ENCODE data around the gene IGFBP3.
"Not testable (repeated sequence)": the region's sequence is repeated elsewhere in the genome, so short reads cannot be mapped to it uniquely, and the experiment has no call there.

Gene IGFBP3, protein sequence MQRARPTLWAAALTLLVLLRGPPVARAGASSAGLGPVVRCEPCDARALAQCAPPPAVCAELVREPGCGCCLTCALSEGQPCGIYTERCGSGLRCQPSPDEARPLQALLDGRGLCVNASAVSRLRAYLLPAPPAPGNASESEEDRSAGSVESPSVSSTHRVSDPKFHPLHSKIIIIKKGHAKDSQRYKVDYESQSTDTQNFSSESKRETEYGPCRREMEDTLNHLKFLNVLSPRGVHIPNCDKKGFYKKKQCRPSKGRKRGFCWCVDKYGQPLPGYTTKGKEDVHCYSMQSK

DNA sequence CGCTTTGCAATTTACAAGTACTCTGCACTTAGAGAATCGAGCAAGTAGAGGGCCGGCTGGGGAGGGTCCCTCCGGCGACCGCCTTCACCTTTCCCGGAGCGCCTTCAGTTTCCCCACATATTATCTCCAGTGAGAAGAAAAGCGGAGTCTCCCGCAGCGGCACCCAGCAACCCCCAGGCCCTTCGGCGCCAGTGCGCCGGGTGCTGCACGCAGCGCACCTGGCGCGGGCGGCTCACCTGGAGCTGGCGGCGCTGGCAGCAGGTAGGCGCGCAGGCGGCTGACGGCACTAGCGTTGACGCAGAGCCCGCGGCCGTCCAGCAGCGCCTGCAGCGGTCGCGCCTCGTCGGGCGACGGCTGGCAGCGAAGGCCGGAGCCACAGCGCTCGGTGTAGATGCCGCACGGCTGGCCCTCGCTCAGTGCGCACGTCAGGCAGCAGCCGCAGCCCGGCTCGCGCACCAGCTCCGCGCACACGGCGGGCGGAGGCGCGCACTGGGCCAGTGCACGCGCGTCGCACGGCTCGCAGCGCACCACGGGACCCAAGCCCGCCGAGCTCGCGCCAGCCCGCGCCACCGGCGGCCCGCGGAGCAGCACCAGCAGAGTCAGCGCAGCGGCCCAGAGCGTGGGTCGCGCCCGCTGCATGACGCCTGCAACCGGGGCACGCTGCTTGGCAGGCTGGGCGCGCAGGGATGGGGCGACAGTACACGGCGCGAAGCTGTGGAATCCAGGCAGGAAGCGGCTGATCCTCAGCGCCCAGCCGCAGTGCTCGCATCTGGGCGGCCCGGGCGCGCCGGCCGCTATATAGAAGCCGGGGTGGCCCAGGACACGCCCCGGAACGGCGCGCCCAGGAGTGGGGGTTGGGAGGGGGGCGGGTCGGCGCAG lies at the start of gene IGFBP3:
TSS of gene IGFBP3 (minus strand) at position 771 of the 879 bp plus-strand sequence. CDS start at position 639, 132 bp downstream.
- DNase-seq (ENCODE audit: low read depth in 2 of 3, low spot score in 2 of 3): no peak

DNA sequence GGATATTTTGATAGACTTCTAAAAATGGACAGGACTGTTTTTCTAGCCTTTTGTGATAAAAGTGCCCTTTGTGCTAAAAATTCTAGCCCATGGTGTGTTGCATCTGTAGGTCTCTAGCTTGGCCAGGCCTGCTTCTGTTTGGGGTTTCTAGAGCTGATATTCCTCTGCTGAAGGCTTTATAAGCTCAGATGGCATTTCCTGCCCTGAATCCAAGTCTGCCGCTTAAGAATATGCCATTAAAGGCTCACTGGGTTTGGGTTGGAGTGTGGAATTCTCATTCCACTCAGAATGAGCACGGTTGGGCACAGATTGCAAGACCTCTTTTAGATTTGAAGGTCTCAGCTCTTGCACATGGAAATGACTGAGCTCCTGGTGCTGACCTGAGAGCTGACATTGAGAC lies 49.4 kb upstream of the IGFBP3 start:
- DNase-seq (ENCODE audit: low read depth in 2 of 3, low spot score in 2 of 3): no peak

DNA sequence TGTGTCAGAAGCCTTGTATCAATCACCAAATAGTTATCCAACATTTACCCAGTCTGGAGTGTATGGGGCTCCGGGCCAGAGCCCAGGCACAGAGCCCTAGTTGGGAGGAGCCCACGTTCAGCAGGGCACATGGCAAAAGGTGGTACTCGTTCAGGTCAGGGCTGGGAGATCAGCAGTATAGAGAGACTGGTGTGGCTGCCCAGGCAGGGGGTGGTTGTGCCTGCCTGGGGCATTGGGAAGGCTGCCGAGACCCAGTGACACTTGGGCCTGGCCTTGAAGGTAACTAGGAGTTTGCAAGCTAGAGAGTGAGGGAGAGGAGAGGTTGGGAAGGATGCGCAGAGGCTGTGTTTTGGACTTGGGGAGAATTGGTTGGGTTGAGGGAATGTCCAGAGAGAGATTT lies 48.9 kb upstream of the IGFBP3 start:
- DNase-seq (ENCODE audit: low read depth in 2 of 3, low spot score in 2 of 3): no peak

DNA sequence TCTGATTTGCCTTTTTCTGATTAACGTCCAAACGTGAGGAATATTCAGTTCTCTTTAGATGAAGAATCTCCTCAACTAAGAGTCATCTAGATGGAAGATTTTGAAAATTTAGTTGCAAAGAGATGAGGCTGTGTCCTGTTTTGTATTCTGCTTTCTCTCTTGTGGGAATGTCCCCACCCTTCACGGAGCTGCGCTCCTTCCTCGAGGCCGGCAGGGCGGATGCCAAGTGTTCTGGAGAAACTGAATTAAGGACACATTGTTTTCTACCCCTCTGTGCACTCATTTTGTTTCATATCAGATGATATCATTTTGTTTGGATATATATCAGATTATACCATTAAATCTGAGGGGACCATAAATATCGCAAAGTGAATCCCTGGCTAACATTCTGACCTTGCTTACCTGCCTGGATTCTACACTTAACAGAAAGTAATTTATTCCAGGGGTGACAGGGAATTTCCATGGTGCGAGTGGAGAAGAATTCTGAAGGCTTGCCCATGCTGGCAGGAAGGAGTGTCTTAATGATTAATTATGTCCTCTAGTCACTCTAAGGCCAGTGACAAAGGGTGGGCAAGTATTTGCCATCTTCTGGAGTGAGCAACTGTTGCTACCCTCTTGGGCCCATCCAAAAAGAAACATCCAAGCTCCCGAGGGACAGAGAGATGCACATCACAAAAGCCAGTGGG lies 47.9 kb upstream of the IGFBP3 start:
- no peak for DNase-seq (ENCODE audit: low read depth in 2 of 3, low spot score in 2 of 3)

DNA sequence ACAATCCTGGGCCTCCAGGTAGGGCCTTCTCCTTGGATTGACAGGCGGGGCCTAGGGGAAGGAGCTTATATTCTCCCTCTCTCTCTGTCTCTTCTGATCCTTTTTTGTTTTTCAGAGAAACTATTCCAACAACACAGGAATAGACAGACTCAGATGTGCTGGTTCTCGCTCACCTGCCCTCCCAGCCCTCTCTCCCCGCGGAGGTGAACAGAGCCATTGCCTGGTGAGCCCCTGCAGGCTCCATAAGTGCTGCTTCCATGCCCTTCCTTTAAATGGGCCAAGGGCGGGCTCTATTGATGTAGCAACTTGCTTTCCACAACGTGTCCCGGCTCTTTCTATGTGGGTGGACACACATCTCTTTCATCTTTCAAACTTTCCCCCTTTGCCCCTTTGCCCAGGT lies 47.2 kb upstream of the IGFBP3 start:
- DNase-seq (ENCODE audit: low read depth in 2 of 3, low spot score in 2 of 3): no peak

DNA sequence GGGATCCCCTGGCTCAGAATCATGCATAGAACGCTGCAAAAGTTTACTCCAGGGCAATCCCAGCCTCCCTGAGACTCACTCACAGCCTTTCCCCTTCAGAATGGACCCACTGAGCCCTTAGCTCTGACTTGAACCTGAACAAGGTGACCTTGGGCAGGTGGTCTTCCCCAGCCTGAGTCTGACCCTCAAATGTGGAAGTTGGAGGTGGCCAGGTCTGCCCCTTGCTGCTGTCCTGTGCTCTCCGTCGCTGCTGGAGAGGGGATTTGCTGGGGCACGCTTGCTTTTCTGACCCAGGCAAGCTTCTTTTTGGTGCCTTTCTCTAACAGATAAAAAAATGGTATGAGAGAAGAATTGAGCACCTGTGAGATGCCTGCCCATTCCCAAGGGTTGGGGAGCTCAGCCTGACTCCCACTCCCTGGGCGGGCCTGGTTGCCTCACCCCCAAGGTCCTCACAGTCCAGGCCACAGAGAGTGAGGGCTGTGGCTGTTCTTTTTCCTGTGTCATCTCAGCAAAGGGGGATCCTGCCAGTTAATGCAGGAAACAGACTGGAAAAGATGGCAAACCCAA lies 46.6 kb upstream of the IGFBP3 start:
- DNase-seq (ENCODE audit: low read depth in 2 of 3, low spot score in 2 of 3): no peak

DNA sequence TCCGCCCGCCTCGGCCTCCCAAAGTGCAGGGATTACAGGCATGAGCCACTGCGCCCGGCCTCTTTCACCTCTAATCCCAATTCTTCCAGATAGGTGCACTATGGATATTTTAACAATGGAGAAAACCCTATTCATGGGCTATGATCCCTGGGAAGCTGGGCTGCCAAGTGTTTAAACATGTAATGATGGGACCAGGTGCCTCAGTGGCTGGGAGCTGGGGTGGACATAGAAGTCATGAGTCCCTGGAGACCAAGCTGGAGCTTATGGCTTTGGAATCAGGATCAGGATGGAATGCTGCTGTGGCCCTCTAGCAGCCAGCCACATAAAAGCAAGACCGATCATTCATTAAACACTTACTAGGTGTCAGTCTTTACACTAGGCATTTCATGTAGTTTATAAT lies 41.8 kb upstream of the IGFBP3 start:
- no peak for DNase-seq (ENCODE audit: low read depth in 2 of 3, low spot score in 2 of 3)

DNA sequence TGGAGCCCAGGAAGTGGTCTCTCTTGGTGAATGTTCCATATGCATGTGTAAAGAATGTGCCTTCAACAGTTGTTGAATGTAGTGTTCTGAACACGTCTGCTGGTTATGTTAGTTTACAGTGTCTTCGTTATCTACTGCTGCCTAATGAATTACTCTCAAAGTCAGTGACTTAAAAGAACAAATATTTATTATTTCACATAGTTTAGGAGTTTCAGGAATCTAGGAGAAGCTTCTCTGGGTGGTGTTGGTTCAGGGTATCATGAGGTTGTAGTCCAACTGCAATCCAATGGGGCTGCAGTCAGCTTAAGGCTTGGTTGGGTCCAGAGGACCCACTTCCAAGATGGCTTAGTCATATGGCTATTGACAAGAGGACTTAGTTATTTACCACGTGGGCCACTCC lies 36.6 kb upstream of the IGFBP3 start:
- DNase-seq (ENCODE audit: low read depth in 2 of 3, low spot score in 2 of 3): no peak

DNA sequence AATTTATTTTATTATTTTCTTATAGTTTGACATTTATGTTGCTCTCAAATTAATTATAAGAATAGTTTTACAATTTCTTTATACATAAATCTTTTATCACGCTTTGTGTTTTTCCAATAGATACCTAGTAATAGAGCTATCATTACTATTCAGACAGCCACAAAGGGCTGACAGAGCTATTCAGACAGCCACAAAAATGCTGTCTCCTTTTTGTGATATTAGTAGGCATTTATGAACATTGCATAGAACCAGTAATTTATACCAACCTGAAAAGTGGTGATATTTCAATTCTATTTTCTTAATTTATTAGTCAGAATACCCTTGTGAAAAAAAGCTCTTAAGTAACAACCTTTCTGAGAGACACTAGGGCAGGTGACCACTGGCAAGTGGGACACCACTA lies 34.2 kb upstream of the IGFBP3 start:
- no peak for DNase-seq (ENCODE audit: low read depth in 2 of 3, low spot score in 2 of 3)

DNA sequence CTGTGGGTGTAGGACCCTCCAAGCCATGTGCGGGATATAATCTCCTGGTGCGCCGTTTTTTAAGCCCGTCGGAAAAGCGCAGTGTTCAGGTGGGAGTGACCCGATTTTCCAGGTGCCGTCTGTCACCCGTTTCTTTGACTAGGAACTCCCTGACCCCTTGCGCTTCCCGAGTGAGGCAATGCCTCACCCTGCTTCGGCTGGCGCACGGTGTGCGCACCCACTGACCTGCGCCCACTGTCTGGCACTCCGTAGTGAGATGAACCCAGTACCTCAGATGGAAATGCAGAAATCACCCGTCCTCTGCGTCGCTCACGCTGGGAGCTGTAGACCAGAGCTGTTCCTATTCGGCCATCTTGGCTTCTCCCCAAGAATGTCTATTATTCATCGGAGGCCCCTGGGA lies 32.0 kb upstream of the IGFBP3 start:
- DNase-seq (ENCODE audit: low read depth in 2 of 3, low spot score in 2 of 3): not testable (repeated sequence)

DNA sequence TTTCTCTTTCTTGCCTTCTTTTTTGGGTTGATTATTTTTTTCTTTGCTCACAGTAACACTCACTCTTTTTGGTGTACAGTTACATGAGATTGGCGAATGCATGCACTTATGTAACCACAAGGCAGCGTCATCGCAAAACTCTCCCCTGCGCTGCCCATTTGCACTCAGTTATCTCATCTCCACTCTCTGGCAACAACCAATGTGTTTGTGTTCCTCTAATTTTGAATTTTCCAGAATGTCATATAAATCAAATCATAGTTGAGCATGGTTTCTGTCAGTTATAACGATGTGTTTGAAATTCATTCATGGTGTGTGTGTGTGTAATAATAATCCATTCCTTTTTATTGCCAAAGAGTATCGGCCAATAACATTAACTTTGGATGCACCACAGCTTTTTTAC lies 23.0 kb upstream of the IGFBP3 start:
- no peak for DNase-seq (ENCODE audit: low read depth in 2 of 3, low spot score in 2 of 3)

DNA sequence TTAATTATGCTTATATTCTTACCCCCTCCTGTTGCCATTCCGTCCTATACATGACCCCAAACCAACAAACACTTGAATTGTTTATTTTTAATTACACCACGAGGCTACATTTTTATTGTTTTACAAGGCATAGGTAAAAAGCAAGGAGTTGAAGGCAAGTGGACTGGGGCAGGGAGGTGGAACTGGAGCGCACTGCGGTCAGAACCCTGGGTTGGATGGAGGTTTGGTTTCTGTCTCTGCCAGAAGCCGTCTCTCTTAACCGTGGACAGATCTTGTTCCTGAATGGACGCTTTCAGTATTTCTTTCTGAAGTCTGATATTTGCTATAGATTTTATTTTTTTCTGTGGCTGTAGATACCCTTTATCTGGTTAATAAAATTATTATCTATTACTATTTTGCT lies 19.9 kb upstream of the IGFBP3 start:
- no peak for DNase-seq (ENCODE audit: low read depth in 2 of 3, low spot score in 2 of 3)

DNA sequence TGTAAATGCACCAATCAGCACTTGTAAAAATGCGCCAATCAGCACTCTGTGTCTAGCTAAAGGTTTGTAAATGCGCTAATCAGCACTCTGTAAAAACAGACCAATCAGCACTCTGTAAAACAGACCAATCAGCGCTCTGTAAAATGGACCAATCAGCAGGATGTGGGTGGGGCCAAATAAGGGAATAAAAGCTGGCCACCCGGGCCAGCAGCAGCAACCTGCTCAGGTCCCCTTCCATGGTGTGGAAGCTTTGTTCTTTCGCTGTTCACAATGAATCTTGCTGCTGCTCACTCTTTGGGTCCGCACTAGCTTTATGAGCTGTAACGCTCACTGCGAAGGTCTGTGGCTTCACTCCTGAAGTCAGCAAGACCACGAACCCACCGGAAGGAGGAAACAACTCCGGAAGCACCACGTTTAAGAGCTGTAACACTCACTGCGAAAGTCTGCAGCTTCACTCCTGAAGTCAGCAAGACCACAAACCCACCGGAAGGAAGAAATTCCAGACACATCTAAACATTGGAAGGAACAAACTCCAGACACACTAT lies 19.2 kb upstream of the IGFBP3 start:
- not testable (repeated sequence) for DNase-seq (ENCODE audit: low read depth in 2 of 3, low spot score in 2 of 3)

DNA sequence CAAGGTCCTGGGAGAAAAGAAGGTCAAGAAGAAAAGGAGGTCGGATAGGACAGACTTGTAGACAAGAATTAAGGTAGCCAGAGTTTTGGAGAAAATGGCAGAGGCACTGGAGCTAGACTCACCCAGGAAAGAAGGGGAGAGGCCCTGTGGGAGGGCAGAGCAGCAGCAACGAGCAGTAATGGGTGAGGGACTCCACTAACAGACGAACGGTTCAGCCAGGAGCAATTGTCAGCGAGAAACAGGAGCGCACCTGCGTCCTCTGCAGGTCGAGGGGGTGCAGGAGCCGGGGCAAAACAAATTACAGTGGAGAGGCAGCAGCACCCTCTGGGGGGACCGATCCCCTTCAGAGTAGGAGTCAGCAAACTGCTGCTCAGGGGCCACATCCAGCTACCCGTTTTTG lies 18.5 kb upstream of the IGFBP3 start:
- DNase-seq (ENCODE audit: low read depth in 2 of 3, low spot score in 2 of 3): no peak

DNA sequence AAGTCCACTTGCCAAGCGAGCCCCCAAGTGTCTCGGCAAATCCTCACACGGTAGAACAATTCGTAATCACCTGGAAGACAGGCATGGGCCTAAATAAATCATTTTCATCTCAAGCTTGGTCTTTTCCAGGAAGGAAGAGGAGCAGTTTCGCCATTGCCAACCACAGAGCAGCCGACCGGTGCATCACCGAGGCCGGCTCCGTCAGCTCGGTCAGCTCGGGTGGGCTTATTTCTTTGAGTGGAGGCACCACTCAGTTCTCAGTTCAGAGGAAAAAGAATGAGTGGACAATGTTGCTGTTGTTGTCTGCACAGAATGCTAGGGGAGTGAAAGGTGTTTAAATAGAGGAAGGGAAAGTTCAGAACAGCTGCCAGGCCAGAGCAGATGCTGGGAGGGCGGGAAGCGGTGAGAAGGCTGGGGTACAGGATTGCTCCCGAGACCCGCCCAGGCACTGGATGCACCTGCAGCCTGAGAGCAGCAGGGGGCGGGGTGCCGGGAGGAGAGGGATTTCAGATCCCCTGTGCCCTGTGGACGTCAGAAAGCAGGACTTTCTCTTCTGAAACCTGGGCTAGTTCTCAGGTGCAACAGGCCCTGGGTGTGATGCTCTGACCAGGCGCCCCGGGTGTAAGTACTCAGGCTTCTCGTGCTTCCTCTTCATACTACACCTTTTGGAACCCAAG lies 17.7 kb upstream of the IGFBP3 start:
- DNase-seq (ENCODE audit: low read depth in 2 of 3, low spot score in 2 of 3): no peak

DNA sequence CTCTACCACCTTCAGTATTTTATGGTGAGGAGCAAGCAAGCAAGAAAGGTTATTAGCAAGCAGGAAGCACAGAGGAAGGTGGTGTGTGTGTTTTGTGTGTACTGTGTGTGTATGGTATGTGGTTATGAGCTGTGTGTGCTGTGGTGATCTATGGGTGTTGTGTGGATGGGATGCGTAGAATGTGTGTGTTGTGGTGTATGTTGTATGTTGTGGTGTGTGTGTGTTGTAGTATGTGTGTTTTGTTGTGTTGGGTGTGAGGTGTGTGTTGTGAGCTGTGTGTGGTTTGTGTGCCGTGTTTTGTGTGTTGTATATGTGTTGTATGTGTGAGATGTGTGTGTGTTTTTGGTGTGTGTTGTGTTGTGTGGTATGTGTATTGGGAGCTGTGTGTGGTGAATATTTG lies 16.8 kb upstream of the IGFBP3 start:
- no peak for DNase-seq (ENCODE audit: low read depth in 2 of 3, low spot score in 2 of 3)

DNA sequence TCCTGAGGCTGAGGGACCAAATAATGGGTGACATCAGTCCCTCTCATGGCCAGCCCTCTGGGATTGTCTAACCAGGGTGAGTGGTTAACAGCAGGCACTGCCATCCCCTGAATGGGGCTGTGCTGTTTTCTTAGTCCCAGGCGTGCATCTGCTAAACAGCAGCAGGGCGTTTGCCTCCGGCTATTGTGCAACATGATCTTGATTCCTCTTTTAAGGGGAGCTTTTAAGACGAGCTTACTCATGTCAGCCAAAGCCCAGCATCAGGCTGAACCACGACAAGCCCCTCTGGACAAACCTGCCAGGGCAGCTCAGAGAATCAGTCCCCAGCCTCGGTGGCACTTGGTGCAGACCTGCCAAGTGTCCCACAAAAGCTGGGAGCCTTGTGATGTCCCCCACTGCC lies 16.2 kb upstream of the IGFBP3 start:
- no peak for DNase-seq (ENCODE audit: low read depth in 2 of 3, low spot score in 2 of 3)

DNA sequence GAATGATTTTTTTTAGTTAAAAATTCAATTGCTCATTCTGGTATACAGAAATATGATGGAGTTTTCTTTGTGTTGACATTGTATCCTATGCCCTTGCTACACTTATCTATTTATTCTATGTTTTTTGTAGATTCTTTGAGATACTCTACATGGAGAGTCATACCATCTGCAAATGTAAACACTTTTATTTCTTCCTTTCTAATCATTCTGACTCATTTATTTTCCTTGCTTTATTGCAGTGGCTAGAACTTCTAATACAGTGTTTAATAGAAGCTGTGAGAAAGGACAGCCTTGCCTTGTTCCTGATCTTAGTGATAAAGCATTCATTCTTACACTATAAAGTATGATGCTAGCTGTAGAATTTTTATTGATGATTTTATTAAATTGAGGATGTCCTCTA lies 9.9 kb upstream of the IGFBP3 start:
- DNase-seq (ENCODE audit: low read depth in 2 of 3, low spot score in 2 of 3): no peak

DNA sequence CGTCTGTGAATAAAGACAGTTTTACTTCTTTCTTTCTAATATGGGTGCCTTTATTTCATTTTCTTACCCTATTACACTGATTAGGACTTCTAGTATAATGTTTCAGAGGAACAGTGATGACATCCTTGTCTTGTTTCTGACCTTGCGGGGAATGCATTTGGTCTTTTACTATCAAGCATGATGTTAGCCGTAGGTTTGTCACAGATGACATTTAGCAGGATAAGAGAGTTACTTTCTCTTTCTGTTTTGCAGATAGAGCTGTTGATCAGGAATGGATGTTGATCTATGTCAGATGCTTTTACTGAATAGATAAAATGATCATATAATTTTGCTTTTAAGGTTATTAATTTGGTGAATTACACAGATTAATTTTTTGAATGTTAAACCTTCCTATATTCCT lies 6.6 kb upstream of the IGFBP3 start:
- DNase-seq (ENCODE audit: low read depth in 2 of 3, low spot score in 2 of 3): no peak

DNA sequence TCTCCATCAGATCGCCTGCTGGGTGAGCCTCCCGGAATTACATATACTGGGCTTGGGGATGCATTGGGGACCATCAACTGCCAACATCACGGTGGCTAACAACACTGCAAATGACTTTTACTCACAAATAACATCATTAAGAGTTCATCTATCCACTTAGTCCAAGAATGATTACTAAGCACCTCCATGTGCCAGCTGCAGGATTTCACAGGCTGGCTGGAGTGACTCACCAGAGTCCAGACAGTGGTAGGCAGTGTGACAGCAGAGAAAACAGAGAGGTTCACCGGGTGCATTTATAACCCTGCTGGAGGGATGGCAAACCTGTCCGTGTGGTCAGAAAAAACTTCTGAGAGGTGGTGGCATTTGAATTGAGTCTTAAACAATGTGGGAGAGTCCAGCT lies 3.2 kb upstream of the IGFBP3 start:
- no peak for DNase-seq (ENCODE audit: low read depth in 2 of 3, low spot score in 2 of 3)

DNA sequence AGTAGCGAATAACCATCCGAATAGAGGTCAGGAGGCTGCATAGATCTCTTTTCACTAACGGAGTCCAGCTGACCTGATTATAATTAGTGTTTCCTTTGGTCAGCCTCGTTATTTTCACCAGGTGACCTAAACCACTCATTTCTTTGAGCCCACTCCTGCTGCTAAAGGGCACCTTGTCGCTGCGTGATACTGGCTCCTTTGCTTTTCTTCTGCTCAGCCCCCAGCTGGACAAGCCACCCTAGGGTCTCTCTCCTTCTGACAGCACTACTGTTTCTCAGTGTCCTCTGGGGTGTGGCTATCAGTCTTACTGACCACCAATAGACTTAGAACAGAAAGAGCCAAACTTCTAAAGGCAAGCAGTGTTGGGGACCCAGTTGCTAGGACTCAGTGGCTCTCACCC lies 2.7 kb upstream of the IGFBP3 start:
- no peak for DNase-seq (ENCODE audit: low read depth in 2 of 3, low spot score in 2 of 3)
